ENCODE measurements around the gene VSIR. TPM values are rescaled to one million over a fixed set of nuclear protein-coding genes. Genes with fewer than 3 reads are reported as not detected.

The VSIR gene
- total RNA-seq, 4 donors from 2014 or later = 34.1 to 51.7 (median 44.8) TPM

GRCh38 chr10:71765176-71765904, 8.0 kb downstream of the VSIR start:
- H3K4me3 ChIP-seq = peak overlapping the region in 1 of 4 donors; percentile 15
- H3K9me3 ChIP-seq = no peaks in the 10 kb centered on the region
- 53 to 80% methylated on average over 2 to 3 of the region's 8 CpGs for WGBS, 2 donors
- no peak for DNase-seq
- H3K27ac ChIP-seq = peak overlapping the region; percentile 91 to 99 (median 95)
- peaks cover 0 to 49% (median 0%) of the 10 kb centered on the region in 3 donors for H3K36me3 ChIP-seq
- intact Hi-C loops (cut with DNase I) = no loop called here
- no peaks in the 10 kb centered on the region for H3K27me3 ChIP-seq
- TF ChIP-seq POLR2A (IDR thresholded peaks at IDR 0.05) (no peak), CTCF (IDR thresholded peaks at IDR 0.05) (peak in 1 of 6 experiments; percentile 12)
- peaks cover 71 to 100% (median 93%) of the 10 kb centered on the region in 3 donors for H3K4me1 ChIP-seq

GRCh38 chr10:71763352-71764127, 9.8 kb downstream of the VSIR start:
- Histone ChIP-seq H3K4me3 (no peak overlapping the region), H3K4me1 (peaks cover 61 to 92% (median 85%) of the 10 kb centered on the region in 3 donors), H3K36me3 (peaks cover 0 to 61% (median 0%) of the 10 kb centered on the region in 3 donors), H3K27me3 (no peaks in the 10 kb centered on the region), H3K27ac (peak overlapping the region; percentile 3 to 99 (median 82)), H3K9me3 (no peaks in the 10 kb centered on the region)
- intact Hi-C loops (cut with DNase I) = no loop called here
- WGBS, 2 donors = 69 to 86% methylated on average over 7 to 8 of the region's 11 CpGs
- TF ChIP-seq POLR2A (IDR thresholded peaks at IDR 0.05) (no peak), CTCF (IDR thresholded peaks at IDR 0.05) (no peak)
- no peak for DNase-seq

GRCh38 chr10:71762324-71762723, 11.0 kb downstream of the VSIR start:
- TF ChIP-seq CTCF (IDR thresholded peaks at IDR 0.05) = no peak
- no peak for TF ChIP-seq POLR2A (IDR thresholded peaks at IDR 0.05)
- no peak for DNase-seq
- Histone ChIP-seq H3K36me3 (peaks cover 0 to 73% (median 0%) of the 10 kb centered on the region in 3 donors), H3K4me1 (peaks cover 62 to 92% (median 83%) of the 10 kb centered on the region in 3 donors), H3K4me3 (no peak overlapping the region), H3K9me3 (no peaks in the 10 kb centered on the region), H3K27ac (peak overlapping the region; percentile 75 to 99 (median 85)), H3K27me3 (no peaks in the 10 kb centered on the region)
- 61% methylated on average over 3 of the region's 5 CpGs; no CpG with 5 or more reads in 1 of the 2 donors for WGBS, 2 donors
- intact Hi-C loops (cut with DNase I) = no loop called here

DNA sequence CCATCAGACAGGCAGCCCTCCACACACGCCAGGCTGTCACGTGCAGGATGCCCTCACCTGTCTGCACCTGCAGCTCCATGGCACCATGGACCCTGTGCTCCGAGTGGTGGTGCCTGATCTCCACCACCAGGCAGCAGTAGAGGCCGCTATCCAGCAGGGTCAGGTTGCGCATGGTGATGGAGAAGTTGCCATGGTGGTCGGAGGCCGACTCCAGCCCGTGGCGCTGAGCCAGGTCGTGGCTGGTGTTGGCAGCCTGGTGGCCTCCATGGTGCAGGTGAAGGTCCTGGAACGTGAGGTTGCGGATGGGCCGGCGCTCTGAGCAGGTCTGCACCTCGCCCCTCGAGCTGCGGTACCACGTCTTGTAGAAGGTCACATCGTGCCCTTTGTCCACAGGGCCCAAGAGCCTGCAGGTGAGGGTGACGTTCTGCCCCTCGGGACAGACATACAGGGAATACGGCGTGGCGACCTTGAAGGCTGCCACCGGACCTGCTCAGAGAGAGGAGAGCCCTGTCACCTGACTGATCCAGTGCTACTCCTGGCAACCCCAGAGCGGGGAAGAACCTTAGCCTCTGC, 11.7 kb downstream of the VSIR start:
- WGBS, 2 donors = 80 to 81% methylated on average over 2 to 19 of the region's 26 CpGs
- no peak for DNase-seq
- H3K27ac ChIP-seq = peak overlapping the region; percentile 75 to 99 (median 85)
- no peak overlapping the region for H3K4me3 ChIP-seq
- TF ChIP-seq POLR2A (IDR thresholded peaks at IDR 0.05) = no peak
- TF ChIP-seq CTCF (IDR thresholded peaks at IDR 0.05) = no peak
- H3K27me3 ChIP-seq = no peaks in the 10 kb centered on the region
- peaks cover 0 to 75% (median 0%) of the 10 kb centered on the region in 3 donors for H3K36me3 ChIP-seq
- peaks cover 62 to 92% (median 80%) of the 10 kb centered on the region in 3 donors for H3K4me1 ChIP-seq
- intact Hi-C loops (cut with DNase I) = no loop called here
- H3K9me3 ChIP-seq = no peaks in the 10 kb centered on the region
